ENCODE results near the gene TEKT2.

The TEKT2 gene

DNA sequence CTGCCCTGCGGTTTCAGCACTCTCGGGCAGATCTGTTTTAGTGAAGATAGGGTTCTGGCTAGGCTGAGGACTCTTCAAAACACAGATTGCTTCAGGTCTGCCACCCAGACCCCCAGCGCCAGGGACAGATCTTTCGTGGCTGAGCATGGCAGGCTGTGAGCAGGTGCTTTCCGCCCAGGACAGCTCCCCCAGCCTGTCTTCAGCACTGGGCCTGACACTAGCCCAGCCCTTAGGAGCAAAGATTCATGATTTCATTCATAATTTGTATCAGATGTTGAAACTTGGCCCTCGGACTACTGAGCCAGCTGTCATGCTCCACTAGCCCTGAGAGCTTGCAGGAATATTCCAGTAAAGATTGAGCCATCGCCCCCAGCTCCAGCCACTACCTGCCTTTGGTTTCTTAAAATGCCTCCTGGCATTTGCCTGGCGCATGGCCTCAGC is 10.7 kb downstream of the TEKT2 start:
- Mint-ChIP-seq H3K27ac (no peak overlapping the region), H3K4me3 (no peak overlapping the region), H3K27me3 (no peaks in the 10 kb centered on the region), H3K9me3 (no peaks in the 10 kb centered on the region), H3K36me3 (peaks cover 2% of the 10 kb centered on the region), H3K4me1 (peaks cover 22% of the 10 kb centered on the region)

GRCh38 chr1:36095760-36096405 is 12.0 kb downstream of the TEKT2 start:
- Mint-ChIP-seq H3K4me1 (peaks cover 16% of the 10 kb centered on the region), H3K27me3 (no peaks in the 10 kb centered on the region), H3K9me3 (no peaks in the 10 kb centered on the region), H3K27ac (no peak overlapping the region), H3K36me3 (peaks cover 2% of the 10 kb centered on the region), H3K4me3 (no peak overlapping the region)

DNA sequence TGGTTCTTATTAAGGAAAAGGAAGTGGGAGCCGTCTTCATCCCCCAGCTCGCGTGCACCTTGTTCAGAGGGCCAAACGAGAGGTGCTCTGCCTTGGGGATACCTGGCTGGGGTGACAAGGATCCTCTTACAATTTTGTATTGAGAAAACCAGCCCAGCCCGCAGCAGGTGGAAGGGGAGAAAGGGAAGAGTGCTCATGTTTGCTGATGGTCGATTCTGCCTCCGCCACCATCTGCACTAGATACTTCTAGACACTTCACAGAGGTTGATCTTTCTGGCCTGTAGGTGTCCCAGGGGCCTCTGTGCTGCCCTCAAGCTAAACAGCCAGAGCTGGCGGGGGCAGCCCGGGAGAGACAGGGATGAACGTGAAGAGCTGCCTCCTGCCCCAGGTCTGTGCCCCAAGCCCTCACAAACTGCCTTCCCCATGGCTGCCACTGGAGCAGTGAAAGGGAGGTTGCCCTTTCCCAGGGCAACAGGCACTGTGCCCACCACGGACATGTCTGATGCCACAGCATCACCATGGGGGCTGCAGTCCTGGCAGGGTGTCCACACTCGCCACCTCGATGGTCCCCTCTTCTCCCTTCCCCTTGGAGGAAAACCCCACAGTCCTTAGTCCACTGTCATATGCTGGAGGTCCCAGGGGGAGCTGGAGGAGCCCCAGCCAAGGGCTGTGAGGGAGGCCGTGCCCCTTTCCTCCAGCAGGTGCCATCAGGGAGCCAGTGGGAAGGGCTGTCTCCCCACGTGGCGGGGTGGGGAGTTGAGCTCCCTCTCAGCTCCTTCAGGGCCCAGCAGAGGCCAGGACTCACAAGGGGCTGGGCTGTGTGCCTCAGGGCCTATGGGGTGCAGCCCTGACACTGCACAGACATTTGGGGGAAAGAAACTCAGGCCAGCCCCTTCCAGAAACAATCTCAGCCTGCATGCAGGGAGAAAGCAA is 12.9 kb downstream of the TEKT2 start:
- Mint-ChIP-seq H3K27ac (peak overlapping the region; percentile 46), H3K9me3 (no peaks in the 10 kb centered on the region), H3K4me3 (no peak overlapping the region), H3K4me1 (peaks cover 8% of the 10 kb centered on the region), H3K36me3 (peaks cover 2% of the 10 kb centered on the region), H3K27me3 (no peaks in the 10 kb centered on the region)

DNA sequence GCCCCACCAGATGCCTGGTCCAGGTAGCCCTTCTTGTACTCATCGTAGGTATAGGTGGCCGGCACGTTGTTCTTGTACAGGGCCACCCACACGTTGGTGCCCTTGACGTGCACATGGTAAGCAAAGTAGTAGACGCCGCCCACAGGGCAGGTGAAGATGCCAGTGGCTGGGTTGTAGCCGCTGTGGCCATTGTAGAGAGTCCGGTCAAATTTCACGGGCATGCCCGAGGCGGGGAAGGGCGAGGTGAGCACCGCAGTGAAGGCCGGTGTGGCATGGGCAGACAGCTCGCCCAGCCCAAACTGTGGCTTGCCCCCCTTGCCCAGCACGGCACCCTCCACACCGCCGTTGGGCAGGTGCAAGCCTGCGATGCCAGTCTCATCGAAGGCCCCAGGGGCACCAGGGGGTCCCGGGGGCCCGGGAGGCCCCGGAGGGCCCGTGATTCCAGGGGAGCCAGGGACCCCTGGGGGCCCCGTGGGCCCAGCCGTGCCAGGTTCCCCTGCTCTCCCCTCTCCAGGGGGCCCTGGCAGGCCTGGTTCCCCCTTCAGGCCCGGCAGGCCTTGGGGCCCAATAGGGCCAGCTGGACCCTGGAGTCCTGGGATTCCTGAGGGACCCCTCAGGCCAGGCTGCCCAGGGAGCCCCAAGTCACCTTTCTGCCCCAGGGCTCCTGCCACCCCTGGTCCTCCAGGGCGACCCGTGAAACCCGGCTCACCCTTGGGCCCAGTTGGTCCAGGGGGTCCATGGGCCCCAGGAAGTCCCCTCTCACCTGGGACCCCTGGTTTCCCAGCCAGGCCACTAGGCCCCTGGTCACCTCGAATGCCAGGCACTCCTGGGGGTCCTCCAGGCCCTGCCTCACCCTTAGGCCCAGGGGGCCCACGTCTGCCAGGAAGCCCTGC is 14.0 kb downstream of the TEKT2 start:
- H3K4me1 Mint-ChIP-seq: no peaks in the 10 kb centered on the region
- H3K9me3 Mint-ChIP-seq: no peaks in the 10 kb centered on the region
- no peaks in the 10 kb centered on the region for H3K27me3 Mint-ChIP-seq
- no peak overlapping the region for H3K4me3 Mint-ChIP-seq
- no peak overlapping the region for H3K27ac Mint-ChIP-seq
- no peaks in the 10 kb centered on the region for H3K36me3 Mint-ChIP-seq

GRCh38 chr1:36098650-36099365 is 14.9 kb downstream of the TEKT2 start:
- Mint-ChIP-seq H3K27ac (no peak overlapping the region), H3K36me3 (no peaks in the 10 kb centered on the region), H3K4me1 (no peaks in the 10 kb centered on the region), H3K4me3 (no peak overlapping the region), H3K9me3 (no peaks in the 10 kb centered on the region), H3K27me3 (no peaks in the 10 kb centered on the region)

DNA sequence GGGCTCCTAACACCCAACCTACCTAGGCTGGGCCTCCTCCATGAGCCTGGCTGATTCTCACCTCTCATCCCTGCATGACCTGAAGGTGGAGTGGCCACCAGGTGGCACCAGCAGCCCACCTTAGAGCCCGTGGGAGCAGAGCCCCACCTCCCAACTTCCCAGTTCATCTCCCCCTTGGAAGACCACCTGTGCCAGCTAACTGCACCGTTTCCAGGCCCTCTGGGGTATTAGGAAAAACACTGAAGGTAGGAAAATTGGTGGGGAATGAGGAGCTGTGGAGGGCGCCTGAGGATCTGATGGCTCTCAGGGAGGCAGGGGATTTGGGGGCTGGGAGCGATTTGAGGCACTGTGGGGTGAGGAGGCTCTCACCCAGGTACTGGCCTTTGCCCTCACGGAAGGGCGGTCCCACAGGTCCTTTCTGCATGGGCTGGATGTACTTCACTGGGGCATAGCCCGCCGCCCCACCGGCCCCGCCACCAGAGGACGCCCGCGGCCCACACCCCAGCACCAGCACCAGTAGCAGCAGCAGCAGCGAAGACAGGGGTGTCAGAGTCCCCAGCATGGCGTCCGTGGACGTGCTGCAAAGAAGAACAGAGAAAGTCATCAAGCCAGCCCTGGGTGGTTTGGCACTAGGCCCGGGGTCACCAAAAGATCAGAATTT is 15.9 kb downstream of the TEKT2 start:
- Mint-ChIP-seq H3K4me3 (no peak overlapping the region), H3K27me3 (no peaks in the 10 kb centered on the region), H3K9me3 (no peaks in the 10 kb centered on the region), H3K36me3 (no peaks in the 10 kb centered on the region), H3K4me1 (no peaks in the 10 kb centered on the region), H3K27ac (no peak overlapping the region)

DNA sequence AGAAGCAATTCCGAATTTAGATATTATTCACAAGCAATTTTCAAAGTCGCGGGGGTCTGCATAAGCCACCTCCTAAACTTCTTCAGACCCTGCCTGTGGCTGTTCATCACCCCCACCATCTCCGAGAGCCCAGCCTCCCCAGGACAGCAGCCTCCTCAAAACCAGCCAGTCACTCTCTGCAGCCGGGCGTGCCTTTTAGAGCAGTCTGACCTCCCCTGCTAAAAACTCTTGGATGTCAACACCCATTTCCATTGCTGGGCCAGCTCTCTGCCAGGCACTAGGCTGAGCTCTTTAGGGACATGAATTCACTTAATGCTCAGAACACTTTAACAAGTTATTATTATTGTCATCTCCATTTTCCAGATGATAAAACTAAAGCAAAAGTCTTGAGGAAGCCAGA is 16.5 kb downstream of the TEKT2 start:
- H3K27ac Mint-ChIP-seq: peak overlapping the region; percentile 46
- H3K4me1 Mint-ChIP-seq: no peaks in the 10 kb centered on the region
- H3K4me3 Mint-ChIP-seq: no peak overlapping the region
- H3K36me3 Mint-ChIP-seq: no peaks in the 10 kb centered on the region
- no peaks in the 10 kb centered on the region for H3K27me3 Mint-ChIP-seq
- no peaks in the 10 kb centered on the region for H3K9me3 Mint-ChIP-seq

DNA sequence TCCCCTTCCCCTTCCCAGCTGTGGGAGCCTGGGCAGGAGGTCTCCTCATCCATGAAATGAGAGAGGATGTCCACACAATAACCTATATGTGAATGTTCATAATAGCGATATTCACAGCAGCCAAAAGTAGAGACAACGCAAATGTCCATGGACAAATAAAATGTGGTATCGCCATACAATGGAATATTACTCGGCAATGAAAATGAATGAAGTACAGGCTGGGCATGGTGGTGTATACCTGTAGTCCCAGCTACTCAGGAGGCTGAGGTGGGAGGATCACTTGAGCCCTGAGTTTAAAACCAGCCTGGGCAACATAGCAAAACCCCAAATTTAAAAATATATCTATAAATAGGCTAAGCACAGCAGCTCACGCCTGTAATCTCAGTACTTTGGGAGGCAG is 17.7 kb downstream of the TEKT2 start:
- H3K36me3 Mint-ChIP-seq: no peaks in the 10 kb centered on the region
- no peaks in the 10 kb centered on the region for H3K27me3 Mint-ChIP-seq
- no peak overlapping the region for H3K4me3 Mint-ChIP-seq
- no peak overlapping the region for H3K27ac Mint-ChIP-seq
- no peaks in the 10 kb centered on the region for H3K9me3 Mint-ChIP-seq
- H3K4me1 Mint-ChIP-seq: no peaks in the 10 kb centered on the region

- no peak overlapping the region for H3K27ac Mint-ChIP-seq
- H3K4me1 Mint-ChIP-seq: peaks cover 26% of the 10 kb centered on the region
- no peaks in the 10 kb centered on the region for H3K36me3 Mint-ChIP-seq
- no peak overlapping the region for H3K4me3 Mint-ChIP-seq
- H3K9me3 Mint-ChIP-seq: no peaks in the 10 kb centered on the region
- H3K27me3 Mint-ChIP-seq: no peaks in the 10 kb centered on the region
These were observed 22.4 kb downstream of the TEKT2 start for GRCh38 chr1:36106269-36106668.

- Mint-ChIP-seq H3K36me3 (no peaks in the 10 kb centered on the region), H3K27ac (no peak overlapping the region), H3K9me3 (no peaks in the 10 kb centered on the region), H3K4me3 (no peak overlapping the region), H3K4me1 (peaks cover 35% of the 10 kb centered on the region), H3K27me3 (no peaks in the 10 kb centered on the region)
These were observed 23.5 kb downstream of the TEKT2 start for GRCh38 chr1:36107394-36107793.

GRCh38 chr1:36108314-36108713 is 24.4 kb downstream of the TEKT2 start:
- Mint-ChIP-seq H3K27ac (no peak overlapping the region), H3K27me3 (no peaks in the 10 kb centered on the region), H3K4me1 (peaks cover 36% of the 10 kb centered on the region), H3K36me3 (no peaks in the 10 kb centered on the region), H3K4me3 (no peak overlapping the region), H3K9me3 (no peaks in the 10 kb centered on the region)

GRCh38 chr1:36109041-36109679 is 25.3 kb downstream of the TEKT2 start:
- H3K27ac Mint-ChIP-seq: peak overlapping the region; percentile 43
- no peaks in the 10 kb centered on the region for H3K9me3 Mint-ChIP-seq
- H3K4me3 Mint-ChIP-seq: peak overlapping the region; percentile 37
- no peaks in the 10 kb centered on the region for H3K27me3 Mint-ChIP-seq
- H3K36me3 Mint-ChIP-seq: no peaks in the 10 kb centered on the region
- H3K4me1 Mint-ChIP-seq: peaks cover 36% of the 10 kb centered on the region

- Mint-ChIP-seq H3K4me3 (no peak overlapping the region), H3K27me3 (no peaks in the 10 kb centered on the region), H3K9me3 (no peaks in the 10 kb centered on the region), H3K4me1 (peaks cover 36% of the 10 kb centered on the region), H3K36me3 (no peaks in the 10 kb centered on the region), H3K27ac (peak overlapping the region; percentile 55)
These were observed 27.3 kb downstream of the TEKT2 start for GRCh38 chr1:36111151-36111550.

- no peak overlapping the region for H3K27ac Mint-ChIP-seq
- H3K9me3 Mint-ChIP-seq: no peaks in the 10 kb centered on the region
These were observed 28.9 kb downstream of the TEKT2 start for GRCh38 chr1:36112823-36113222.

More at GRCh38 chr1:36112823-36113222, 28.9 kb downstream of the TEKT2 start:
- Mint-ChIP-seq H3K4me3 (no peak overlapping the region), H3K27me3 (no peaks in the 10 kb centered on the region), H3K4me1 (peaks cover 34% of the 10 kb centered on the region), H3K36me3 (no peaks in the 10 kb centered on the region)

Data from activated naive CD4-positive, alpha-beta T cell treated with anti-CD3 and anti-CD28 coated beads, Interleukin-2, amount 50 U/mL, for 24 hours (primary cell).